A549 (cell line): ENCODE measurements around the gene JDP2. TPM values are rescaled to one million over a fixed set of nuclear protein-coding genes. Genes with fewer than 3 reads are reported as not detected.

Experiments
- ATAC-seq, 2 experiments: fragments of 200-7000 bp in 1 of 2; fragments of >200 bp in 1 of 2; cut with Nextera tagmentation in 1 of 2; cut with Tn5 transposase in 1 of 2; 3 replicates each; pipeline versions ENCODE4 v1.8.0 to v1.9.1; 2018 to 2020; ENCODE audit warnings: mild to moderate bottlenecking in 1 of 2, moderate library complexity in 1 of 2
- CTCF ChIA-PET: fragments of 300-600 bp; sonication (Branson Sonifier 250); formaldehyde crosslinking; extraction: SDS; loops from one replicate; lab custom pipeline; 2021; ENCODE audit warnings: antibody characterized with exemption, inconsistent platforms; lab: Yijun Ruan, JAX
- POLR2A ChIA-PET: fragments of 350-600 bp; formaldehyde crosslinking; extraction: SDS; loops from one replicate; lab custom pipeline; 2021; ENCODE audit warnings: antibody characterized with exemption, inconsistent platforms; lab: Yijun Ruan, JAX
- DNase-seq, 2 experiments: peaks; one replicate each; pipeline versions ENCODE4 v3.0.0 to v3.0.0-alpha.2; 2011 to 2016; ENCODE audit warnings: low read depth in 1 of 2, low spot score in 1 of 2
- FAIRE-seq: peaks from 2 replicates; lab custom pipeline; 2011; peaks lifted over from hg19 to GRCh38; lab: Jason Lieb, UNC
- H3K27ac ChIP-seq, 2 experiments: fragments of >200 bp; sonication (Bioruptor Twin); formaldehyde crosslinking; 3 replicates each; pipeline ENCODE4 v1.5.1; 2016 to 2017
- H3K4me1 ChIP-seq: fragments of >200 bp; sonication (Bioruptor Twin); formaldehyde crosslinking; 3 replicates; pipeline ENCODE4 v1.6.1; 2016
- H3K4me2 ChIP-seq: fragments of >200 bp; sonication (Bioruptor Twin); formaldehyde crosslinking; 3 replicates; pipeline ENCODE4 v1.6.1; 2016
- H3K4me3 ChIP-seq: fragments of >200 bp; sonication (Bioruptor Twin); formaldehyde crosslinking; 3 replicates; pipeline ENCODE4 v1.5.1; 2016
- H3K9me3 ChIP-seq: fragments of >200 bp; sonication (Bioruptor Twin); formaldehyde crosslinking; 3 replicates; pipeline ENCODE4 v1.6.1; 2016
- CEBPB ChIP-seq, 2 experiments: fragments of >200 bp in 1 of 2; sonication (Bioruptor Twin) in 1 of 2; formaldehyde crosslinking in 1 of 2; IDR thresholded peaks; 2 replicates each; pipeline ENCODE4 v1.6.1; 2012 to 2016
- EP300 ChIP-seq, 2 experiments: fragments of >200 bp; sonication (Bioruptor Twin); formaldehyde crosslinking; IDR thresholded peaks; 2 replicates in 1 of 2; 3 replicates in 1 of 2; pipeline ENCODE4 v1.6.1; 2016 to 2017
- ESRRA ChIP-seq: fragments of 150-350 bp; IDR thresholded peaks from 2 replicates; pipeline ENCODE4 v1.6.1; 2014; ENCODE audit warnings: mild to moderate bottlenecking, low read length, borderline replicate concordance
- FOSL2 ChIP-seq, 2 experiments: fragments of 450-650 bp in 1 of 2; fragments of >200 bp in 1 of 2; sonication (Bioruptor Twin) in 1 of 2; formaldehyde crosslinking; IDR thresholded peaks; 2 replicates each; pipeline versions ENCODE4 v1.5.0 to v1.6.1; 2016 to 2020; ENCODE audit warnings: mild to moderate bottlenecking in 1 of 2, moderate library complexity in 1 of 2
- KDM5A ChIP-seq: fragments of 200-600 bp; sonication (generic); IDR thresholded peaks from 2 replicates; pipeline ENCODE4 v1.6.1; 2016; ENCODE audit warnings: antibody characterized with exemption, mild to moderate bottlenecking
- PHF8 ChIP-seq: fragments of 200-600 bp; sonication (generic); IDR thresholded peaks from 2 replicates; pipeline ENCODE4 v1.6.1; 2016; ENCODE audit warnings: low read depth, mild to moderate bottlenecking, antibody characterized with exemption, moderate library complexity, borderline replicate concordance
- TP53 ChIP-seq: fragments of 250-450 bp; sonication (Bioruptor Pico); IDR thresholded peaks from 2 replicates; pipeline ENCODE4 v1.5.0; 2021; ENCODE audit warnings: mild to moderate bottlenecking, moderate library complexity
- ZC3H11A ChIP-seq: fragments of 450-650 bp; IDR thresholded peaks from 2 replicates; pipeline ENCODE4 v1.6.1; 2014; ENCODE audit warnings: antibody characterized with exemption, mild to moderate bottlenecking
- ZFP36 ChIP-seq: fragments of 450-650 bp; IDR thresholded peaks from 2 replicates; pipeline ENCODE4 v1.6.1; 2014; ENCODE audit warnings: borderline replicate concordance; ENCODE audit not compliant: partially characterized antibody
- ZSCAN20 ChIP-seq: fragments of 250-450 bp; sonication (Bioruptor Pico); IDR thresholded peaks from 2 replicates; pipeline ENCODE4 v1.8.0; 2022; ENCODE audit warnings: mild to moderate bottlenecking, moderate library complexity
- whole genome bisulfite sequencing: methylation state at CpG from one replicate; pipeline ENCODE4 v1.1.6; 2017; ENCODE audit errors: missing lambda C conversion rate; 5-methylcytosine and 5-hydroxymethylcytosine counted together
- polyA plus RNA-seq, 4 experiments: library from polyadenylated mRNA; depleted of rRNA in 3 of 4; stranded (reverse); fragments of >200 nt; fragmentation: RNase III in 1 of 4; extraction: RNeasy Plus Mini Kit Qiagen cat#74134 plus additional on column Dnase treatment in 1 of 4; gene quantifications; 2 replicates in 3 of 4; 3 replicates in 1 of 4; pipeline ENCODE4 v1.2.3, GENCODE V29; 2011 to 2017
- TF ChIP-seq, protein P1 (sequence below): fragments of >200 bp; sonication (Bioruptor Twin); formaldehyde crosslinking; IDR thresholded peaks from 3 replicates; pipeline ENCODE4 v1.6.1; 2016
- TF ChIP-seq, protein P2 (sequence below): fragments of 250-450 bp; sonication (Bioruptor Pico); IDR thresholded peaks from 2 replicates; pipeline ENCODE4 v1.5.0; 2021; ENCODE audit warnings: mild to moderate bottlenecking, moderate library complexity, borderline replicate concordance

The JDP2 gene
- polyA plus RNA-seq, 2 of the 4 experiments (the other 2 are of a cell fraction) = 22.4 to 31.2 TPM

GRCh38 chr14:75521415-75522199 lies 93.8 kb downstream of the JDP2 start:
- TF ChIP-seq ZFP36 (no peak), KDM5A (no peak)
- H3K4me1 ChIP-seq = peaks cover 23% of the 10 kb centered on the region
- POLR2A ChIA-PET = interaction anchor here (0.6 kb wide), 1 partner anchor 493 kb away, joined by 3 read pairs; no protein-coding TSS in a partner anchor

DNA sequence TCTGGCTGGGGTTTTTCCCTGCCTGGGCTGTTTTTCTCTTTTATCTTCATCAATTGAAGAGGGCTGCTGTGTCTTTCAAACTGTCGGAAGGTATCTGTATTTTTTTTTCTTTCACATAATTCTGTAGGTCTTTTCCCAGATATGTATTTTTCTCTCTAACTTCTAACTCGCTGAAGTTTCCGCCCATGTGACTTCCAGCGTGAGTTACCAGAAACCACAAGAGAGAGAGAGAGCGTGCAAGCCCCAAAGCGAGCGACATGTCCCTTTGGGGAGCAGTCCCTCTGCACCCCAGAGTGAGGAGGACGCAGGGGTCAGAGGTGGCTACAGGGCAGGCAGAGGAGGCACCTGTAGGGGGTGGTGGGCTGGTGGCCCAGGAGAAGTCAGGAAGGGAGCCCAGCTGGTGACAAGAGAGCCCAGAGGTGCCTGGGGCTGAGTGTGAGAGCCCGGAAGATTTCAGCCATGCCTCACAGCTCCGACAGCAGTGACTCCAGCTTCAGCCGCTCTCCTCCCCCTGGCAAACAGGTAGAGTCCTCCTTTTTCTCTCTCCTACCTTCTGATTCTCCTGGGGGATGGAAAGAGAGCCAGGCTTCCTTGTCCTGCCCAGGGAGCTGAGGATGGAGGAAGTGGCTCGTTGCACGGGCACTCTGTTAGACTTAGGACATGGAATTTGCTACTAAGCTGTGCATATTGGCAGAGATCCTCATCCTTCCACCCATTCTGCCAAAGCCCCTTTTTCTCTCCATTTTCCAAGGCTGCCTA lies 94.6 kb downstream of the JDP2 start, which contains the start of gene BATF:
Gene BATF (plus strand): TSS at position 246 of the 759 bp plus-strand sequence. CDS start 214 bp downstream, at position 460.
- no peaks in the 10 kb centered on the region for H3K9me3 ChIP-seq
- H3K4me1 ChIP-seq = peaks cover 23% of the 10 kb centered on the region
- DNase-seq = no peak
- H3K27ac ChIP-seq = peak within 1 kb of the TSS; percentile 30 to 57; a peak in 4 of 6 replicates
- TF ChIP-seq, protein P1, sequence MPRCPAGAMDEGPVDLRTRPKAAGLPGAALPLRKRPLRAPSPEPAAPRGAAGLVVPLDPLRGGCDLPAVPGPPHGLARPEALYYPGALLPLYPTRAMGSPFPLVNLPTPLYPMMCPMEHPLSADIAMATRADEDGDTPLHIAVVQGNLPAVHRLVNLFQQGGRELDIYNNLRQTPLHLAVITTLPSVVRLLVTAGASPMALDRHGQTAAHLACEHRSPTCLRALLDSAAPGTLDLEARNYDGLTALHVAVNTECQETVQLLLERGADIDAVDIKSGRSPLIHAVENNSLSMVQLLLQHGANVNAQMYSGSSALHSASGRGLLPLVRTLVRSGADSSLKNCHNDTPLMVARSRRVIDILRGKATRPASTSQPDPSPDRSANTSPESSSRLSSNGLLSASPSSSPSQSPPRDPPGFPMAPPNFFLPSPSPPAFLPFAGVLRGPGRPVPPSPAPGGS = no peak
- H3K4me2 ChIP-seq = no peak within 1 kb of the TSS
- ChIA-PET CTCF (interaction anchor here (0.6 to 6.7 kb wide), 8 partner anchors 9 to 219 kb away, joined by 3 to 50 read pairs (median 6); no protein-coding TSS in a partner anchor), POLR2A (interaction anchor here (0.6 kb wide), 1 partner anchor 492 kb away, joined by 3 read pairs; no protein-coding TSS in a partner anchor)
- ATAC-seq = no peak
- no peak within 1 kb of the TSS for H3K4me3 ChIP-seq
- no peak for FAIRE-seq
- WGBS = 92% methylated on average over 13 of the region's 13 CpGs

More at GRCh38 chr14:75521415-75522199, 93.8 kb downstream of the JDP2 start:
- 73% methylated on average over 11 of the region's 11 CpGs for WGBS
- H3K27ac ChIP-seq = peak overlapping the region; percentile 30 to 57; a peak in 4 of 6 replicates
- no peaks in the 10 kb centered on the region for H3K9me3 ChIP-seq
- FAIRE-seq (no peak), ATAC-seq (peak in 1 of 2 experiments; percentile 21; a peak in 1 of 6 replicates), DNase-seq (no peak)
- no peak overlapping the region for H3K4me3 ChIP-seq
- CTCF ChIA-PET = interaction anchor here (2.5 to 6.7 kb wide), 2 partner anchors 39 to 218 kb away, joined by 7 to 50 read pairs; no protein-coding TSS in a partner anchor
- no peak overlapping the region for H3K4me2 ChIP-seq

- ATAC-seq = no peak
- no peak overlapping the region for H3K4me3 ChIP-seq
- TF ChIP-seq ESRRA (no peak), PHF8 (no peak), EP300 (IDR thresholded peaks at IDR 0.05) (no peak), ZSCAN20 (CRISPR knock-in tag) (no peak), FOSL2 (IDR thresholded peaks at IDR 0.05) (no peak), FOSL2 (CRISPR knock-in tag; IDR thresholded peaks at IDR 0.05) (no peak), CEBPB (IDR thresholded peaks at IDR 0.05) (no peak), ZC3H11A (no peak), TP53 (CRISPR knock-in tag) (no peak)
- TF ChIP-seq, protein P2, sequence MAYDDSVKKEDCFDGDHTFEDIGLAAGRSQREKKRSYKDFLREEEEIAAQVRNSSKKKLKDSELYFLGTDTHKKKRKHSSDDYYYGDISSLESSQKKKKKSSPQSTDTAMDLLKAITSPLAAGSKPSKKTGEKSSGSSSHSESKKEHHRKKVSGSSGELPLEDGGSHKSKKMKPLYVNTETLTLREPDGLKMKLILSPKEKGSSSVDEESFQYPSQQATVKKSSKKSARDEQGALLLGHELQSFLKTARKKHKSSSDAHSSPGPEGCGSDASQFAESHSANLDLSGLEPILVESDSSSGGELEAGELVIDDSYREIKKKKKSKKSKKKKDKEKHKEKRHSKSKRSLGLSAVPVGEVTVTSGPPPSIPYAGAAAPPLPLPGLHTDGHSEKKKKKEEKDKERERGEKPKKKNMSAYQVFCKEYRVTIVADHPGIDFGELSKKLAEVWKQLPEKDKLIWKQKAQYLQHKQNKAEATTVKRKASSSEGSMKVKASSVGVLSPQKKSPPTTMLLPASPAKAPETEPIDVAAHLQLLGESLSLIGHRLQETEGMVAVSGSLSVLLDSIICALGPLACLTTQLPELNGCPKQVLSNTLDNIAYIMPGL (CRISPR knock-in tag) = no peak
- peaks cover 23% of the 10 kb centered on the region for H3K4me1 ChIP-seq
- peak overlapping the region; percentile 4 to 57; a peak in 4 of 6 replicates for H3K27ac ChIP-seq
- FAIRE-seq = no peak
- POLR2A ChIA-PET = no interaction called here
- 89% methylated on average over 1 of the region's 1 CpG for WGBS
- no peak overlapping the region for H3K4me2 ChIP-seq
- H3K9me3 ChIP-seq = no peaks in the 10 kb centered on the region
- no peak for DNase-seq
- CTCF ChIA-PET = interaction anchor here (0.6 to 3.4 kb wide), 10 partner anchors 9 to 52 kb away, joined by 3 to 18 read pairs (median 4); no protein-coding TSS in a partner anchor
These were observed 95.1 kb downstream of the JDP2 start for GRCh38 chr14:75522983-75523318.

Other genes starting within 250 kb of the JDP2 start
- gene FOS, start 149.2 kb upstream of the JDP2 start, polyA plus RNA-seq (2011; rRNA removed) = 197 and 256 TPM in 2 replicates
- 2.0 to 4.2 TPM (median 2.7 TPM) in 3 replicates for gene FOS, start 149.2 kb upstream of the JDP2 start, polyA plus RNA-seq (2017; fragmentation: RNase III; extraction: RNeasy Plus Mini Kit Qiagen cat#74134 plus additional on column Dnase treatment)
- not detected in 2 replicates for gene BATF, start 94.4 kb downstream of the JDP2 start, polyA plus RNA-seq (2011; rRNA removed)
- not detected in 3 replicates for gene BATF, start 94.4 kb downstream of the JDP2 start, polyA plus RNA-seq (2017; fragmentation: RNase III; extraction: RNeasy Plus Mini Kit Qiagen cat#74134 plus additional on column Dnase treatment)
- gene FLVCR2, start 150.6 kb downstream of the JDP2 start, polyA plus RNA-seq (2011; rRNA removed) = 3.8 and 4.7 TPM in 2 replicates
- gene FLVCR2, start 150.6 kb downstream of the JDP2 start, polyA plus RNA-seq (2017; fragmentation: RNase III; extraction: RNeasy Plus Mini Kit Qiagen cat#74134 plus additional on column Dnase treatment) = 3.1 to 3.9 TPM (median 3.6 TPM) in 3 replicates
- gene ERG28, start 232.9 kb downstream of the JDP2 start, polyA plus RNA-seq (2011; rRNA removed) = 22.3 and 23.4 TPM in 2 replicates
- gene ERG28, start 232.9 kb downstream of the JDP2 start, polyA plus RNA-seq (2017; fragmentation: RNase III; extraction: RNeasy Plus Mini Kit Qiagen cat#74134 plus additional on column Dnase treatment) = 14.0 to 19.1 TPM (median 18.8 TPM) in 3 replicates
- 23.7 and 36.7 TPM in 2 replicates for gene TTLL5, start 233.2 kb downstream of the JDP2 start, polyA plus RNA-seq (2011; rRNA removed)
- 18.4 to 19.7 TPM (median 18.8 TPM) in 3 replicates for gene TTLL5, start 233.2 kb downstream of the JDP2 start, polyA plus RNA-seq (2017; fragmentation: RNase III; extraction: RNeasy Plus Mini Kit Qiagen cat#74134 plus additional on column Dnase treatment)